Upper lobe of left lung (tissue), 6 donors: ENCODE data around the gene ZNF185. TPM values are rescaled to one million over a fixed set of nuclear protein-coding genes. Genes with fewer than 3 reads are reported as not detected.

ENCODE experiments used
- ATAC-seq, 2 donors: fragments of 200-7000 bp; cut with Tn5 transposase; one replicate each; pipeline ENCODE4 v1.9.1; 2022; ENCODE audit warnings: mild to moderate bottlenecking in 2 of 2, moderate library complexity in 2 of 2; ENCODE audit not compliant: low FRiP score in 2 of 2
- DNase-seq, 2 donors: peaks; one replicate each; pipeline ENCODE4 v3.0.0-alpha.2; 2019 to 2020
- H3K27ac ChIP-seq, 4 donors: fragments of 200-600 bp; sonication (generic); one replicate each; pipeline ENCODE4 v1.5.1; 2016 to 2019
- H3K27me3 ChIP-seq, 4 donors: fragments of 200-600 bp; sonication (generic); one replicate each; pipeline ENCODE4 v1.5.1; 2017 to 2019
- H3K36me3 ChIP-seq, 4 donors: fragments of 200-600 bp; sonication (generic); one replicate each; pipeline ENCODE4 v1.5.1; 2016 to 2019
- H3K4me1 ChIP-seq, 4 donors: fragments of 200-600 bp; sonication (generic); one replicate each; pipeline ENCODE4 v1.5.1; 2018 to 2019
- H3K4me3 ChIP-seq, 4 donors: fragments of 200-600 bp; sonication (generic); one replicate each; pipeline ENCODE4 v1.5.1; 2017 to 2019; ENCODE audit warnings: mild to moderate bottlenecking in 2 of 4, moderate library complexity in 1 of 4
- H3K9me3 ChIP-seq, 4 donors: fragments of 200-600 bp; sonication (generic); one replicate each; pipeline ENCODE4 v1.5.1; 2018 to 2019
- CTCF ChIP-seq, 6 experiments: fragments of 450-650 bp in 4 of 6; fragments of 200-600 bp in 2 of 6; sonication (generic) in 2 of 6; IDR thresholded peaks; one replicate each; pipeline ENCODE4 v1.5.1; 2016 to 2019; ENCODE audit warnings: antibody characterized with exemption in 6 of 6
- EP300 ChIP-seq, 4 donors: sonication (generic); formaldehyde crosslinking; IDR thresholded peaks; one replicate each; pipeline ENCODE4 v1.5.1; 2017; ENCODE audit warnings: antibody characterized with exemption in 4 of 4, control low read depth in 2 of 4
- POLR2A ChIP-seq, 4 donors: fragments of 450-650 bp; IDR thresholded peaks; one replicate each; pipeline ENCODE4 v1.5.1; 2016 to 2017; ENCODE audit warnings: antibody characterized with exemption in 4 of 4, mild to moderate bottlenecking in 2 of 4
- POLR2AphosphoS5 ChIP-seq, 2 donors: sonication (generic); formaldehyde crosslinking; IDR thresholded peaks; one replicate each; pipeline ENCODE4 v1.5.1; 2017; ENCODE audit warnings: antibody characterized with exemption in 2 of 2
- WGBS, 2 donors: methylation state at CpG; one replicate each; pipeline ENCODE4 v1.1.5; 2017 to 2018; 5-methylcytosine and 5-hydroxymethylcytosine counted together
- total RNA-seq, 6 donors: library from RNA; depleted of rRNA in 4 of 6; stranded (reverse); fragments of >200 nt in 4 of 6; gene quantifications; one replicate each; pipeline versions ENCODE4 v1.1.0 to v1.2.1, GENCODE V29; 2016 to 2021
- donor health status: DM: no; HTN: no; CAD: no; lungs with moderate emphysema.
- donor health status: DM: no; HTN: yes; CAD: no; lungs with severe emphysema.

ZNF185 gene
- total RNA-seq, 6 donors from 2014 or later = 13.6 to 26.4 (median 19.9) TPM

GRCh38 chrX:152917656-152918579 lies 20.1 kb downstream of the ZNF185 start:
- WGBS, 2 donors = 67 to 73% methylated on average over 6 to 21 of the region's 21 CpGs
- Histone ChIP-seq H3K27me3 (no peaks in the 10 kb centered on the region), H3K36me3 (no peaks in the 10 kb centered on the region), H3K4me3 (no peak overlapping the region), H3K4me1 (no peaks in the 10 kb centered on the region), H3K27ac (peak overlapping the region in 2 of 4 donors; percentile 7 to 39), H3K9me3 (no peaks in the 10 kb centered on the region)
- ATAC-seq = no peak
- no peak for TF ChIP-seq POLR2AphosphoS5 (IDR thresholded peaks at IDR 0.05)
- no peak for TF ChIP-seq CTCF (IDR thresholded peaks at IDR 0.05)
- no peak for TF ChIP-seq EP300 (IDR thresholded peaks at IDR 0.05)
- TF ChIP-seq POLR2A (IDR thresholded peaks at IDR 0.05) = no peak
- no peak for DNase-seq

GRCh38 chrX:152918707-152919106 lies 20.8 kb downstream of the ZNF185 start:
- WGBS, 2 donors = 31 to 67% methylated on average over 2 to 7 of the region's 7 CpGs
- Histone ChIP-seq H3K9me3 (no peaks in the 10 kb centered on the region), H3K27me3 (no peaks in the 10 kb centered on the region), H3K4me3 (no peak overlapping the region), H3K4me1 (no peaks in the 10 kb centered on the region), H3K27ac (peak overlapping the region in 2 of 4 donors; percentile 7 to 39), H3K36me3 (no peaks in the 10 kb centered on the region)
- no peak for ATAC-seq
- no peak for DNase-seq
- TF ChIP-seq EP300 (IDR thresholded peaks at IDR 0.05) (no peak), POLR2A (IDR thresholded peaks at IDR 0.05) (no peak), POLR2AphosphoS5 (IDR thresholded peaks at IDR 0.05) (no peak), CTCF (IDR thresholded peaks at IDR 0.05) (no peak)

- peaks cover 0 to 6% (median 0%) of the 10 kb centered on the region in 4 donors for H3K27me3 ChIP-seq
- no peak for ATAC-seq
- 88 to 90% methylated on average over 8 to 10 of the region's 10 CpGs for WGBS, 2 donors
These were observed 25.7 kb downstream of the ZNF185 start for GRCh38 chrX:152923599-152923998.

GRCh38 chrX:152925835-152926234 lies 28.0 kb downstream of the ZNF185 start:
- TF ChIP-seq POLR2A (IDR thresholded peaks at IDR 0.05) (no peak), CTCF (IDR thresholded peaks at IDR 0.05) (no peak), POLR2AphosphoS5 (IDR thresholded peaks at IDR 0.05) (no peak), EP300 (IDR thresholded peaks at IDR 0.05) (no peak)
- peaks cover 0 to 6% (median 0%) of the 10 kb centered on the region in 4 donors for H3K27me3 ChIP-seq
- no peaks in the 10 kb centered on the region for H3K9me3 ChIP-seq
- H3K4me1 ChIP-seq = no peaks in the 10 kb centered on the region
- ATAC-seq (no peak), DNase-seq (no peak)
- WGBS, 2 donors = 82% methylated on average over 5 of the region's 5 CpGs; no CpG with 5 or more reads in 1 of the 2 donors
- no peak overlapping the region for H3K27ac ChIP-seq
- H3K4me3 ChIP-seq = no peak overlapping the region
- H3K36me3 ChIP-seq = no peaks in the 10 kb centered on the region

More at GRCh38 chrX:152923599-152923998, 25.7 kb downstream of the ZNF185 start:
- TF ChIP-seq POLR2A (IDR thresholded peaks at IDR 0.05) (no peak), EP300 (IDR thresholded peaks at IDR 0.05) (no peak), POLR2AphosphoS5 (IDR thresholded peaks at IDR 0.05) (no peak), CTCF (IDR thresholded peaks at IDR 0.05) (no peak)
- Histone ChIP-seq H3K4me3 (no peak overlapping the region), H3K36me3 (no peaks in the 10 kb centered on the region), H3K27ac (no peak overlapping the region), H3K9me3 (no peaks in the 10 kb centered on the region), H3K4me1 (no peaks in the 10 kb centered on the region)
- no peak for DNase-seq
